ENCODE measurements around the gene ADGRB3. TPM values are rescaled to one million over a fixed set of nuclear protein-coding genes. Genes with fewer than 3 reads are reported as not detected.

ADGRB3 gene
- polyA plus RNA-seq, 2 of the 4 experiments (the other 2 are of a cell fraction): not detected

DNA sequence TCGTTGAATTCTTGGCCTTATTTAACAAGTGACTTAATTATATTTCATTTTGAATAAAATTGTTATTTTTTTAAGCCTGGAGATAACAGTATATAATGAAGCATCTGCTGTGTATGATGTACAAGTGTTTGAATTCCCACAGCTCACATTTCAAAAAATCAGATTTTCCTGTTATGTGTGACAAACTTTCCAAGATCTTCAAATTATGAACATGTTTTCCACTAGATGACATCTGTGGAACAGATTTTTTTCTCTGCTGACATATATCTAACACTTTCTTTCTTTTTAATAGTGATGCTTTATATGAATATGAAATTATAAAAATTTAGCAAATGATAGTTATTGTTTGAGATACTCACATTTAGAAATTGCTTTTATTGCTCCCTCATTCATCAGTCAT, 678.9 kb downstream of the ADGRB3 start:
- ChIA-PET POLR2A (no interaction called here), CTCF (no interaction called here)
- Histone ChIP-seq H3K27ac (no peak overlapping the region), H3K4me1 (no peaks in the 10 kb centered on the region), H3K4me2 (no peak overlapping the region), H3K4me3 (no peak overlapping the region), H3K9me3 (no peaks in the 10 kb centered on the region)
- FAIRE-seq: no peak
- WGBS (ENCODE audit: missing lambda C conversion rate): 0% methylated on average over 1 of the region's 1 CpG
- no peak for ATAC-seq
- TF ChIP-seq NR3C1 (IDR thresholded peaks at IDR 0.05) (no peak), NFE2L2 (conservative IDR thresholded peaks at IDR 0.05; ENCODE audit: low read length) (no peak), ZNF302 (CRISPR knock-in tag; IDR thresholded peaks at IDR 0.05) (no peak), HOXB5 (CRISPR knock-in tag; IDR thresholded peaks at IDR 0.05) (no peak), BHLHE40 (IDR thresholded peaks at IDR 0.05; ENCODE audit: low read depth, low read length) (no peak), KDM1A (IDR thresholded peaks at IDR 0.05; ENCODE audit: low read depth) (no peak), SMC3 (IDR thresholded peaks at IDR 0.05) (no peak), CHD4 (IDR thresholded peaks at IDR 0.05; ENCODE audit: borderline replicate concordance) (no peak), EP300 (IDR thresholded peaks at IDR 0.05) (no peak), GATA3 (IDR thresholded peaks at IDR 0.05; ENCODE audit: borderline replicate concordance) (no peak), POLR2AphosphoS2 (conservative IDR thresholded peaks at IDR 0.05; ENCODE audit: low read length) (no peak), HOXA7 (CRISPR knock-in tag; IDR thresholded peaks at IDR 0.05) (no peak), ZSCAN20 (CRISPR knock-in tag; IDR thresholded peaks at IDR 0.05) (no peak), FOSB (CRISPR knock-in tag; IDR thresholded peaks at IDR 0.05) (no peak)
- TF ChIP-seq, protein P1, sequence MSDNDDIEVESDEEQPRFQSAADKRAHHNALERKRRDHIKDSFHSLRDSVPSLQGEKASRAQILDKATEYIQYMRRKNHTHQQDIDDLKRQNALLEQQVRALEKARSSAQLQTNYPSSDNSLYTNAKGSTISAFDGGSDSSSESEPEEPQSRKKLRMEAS (IDR thresholded peaks at IDR 0.05): no peak
- TF ChIP-seq, protein P2, sequence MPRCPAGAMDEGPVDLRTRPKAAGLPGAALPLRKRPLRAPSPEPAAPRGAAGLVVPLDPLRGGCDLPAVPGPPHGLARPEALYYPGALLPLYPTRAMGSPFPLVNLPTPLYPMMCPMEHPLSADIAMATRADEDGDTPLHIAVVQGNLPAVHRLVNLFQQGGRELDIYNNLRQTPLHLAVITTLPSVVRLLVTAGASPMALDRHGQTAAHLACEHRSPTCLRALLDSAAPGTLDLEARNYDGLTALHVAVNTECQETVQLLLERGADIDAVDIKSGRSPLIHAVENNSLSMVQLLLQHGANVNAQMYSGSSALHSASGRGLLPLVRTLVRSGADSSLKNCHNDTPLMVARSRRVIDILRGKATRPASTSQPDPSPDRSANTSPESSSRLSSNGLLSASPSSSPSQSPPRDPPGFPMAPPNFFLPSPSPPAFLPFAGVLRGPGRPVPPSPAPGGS (IDR thresholded peaks at IDR 0.05): no peak
- TF ChIP-seq, protein P3, sequence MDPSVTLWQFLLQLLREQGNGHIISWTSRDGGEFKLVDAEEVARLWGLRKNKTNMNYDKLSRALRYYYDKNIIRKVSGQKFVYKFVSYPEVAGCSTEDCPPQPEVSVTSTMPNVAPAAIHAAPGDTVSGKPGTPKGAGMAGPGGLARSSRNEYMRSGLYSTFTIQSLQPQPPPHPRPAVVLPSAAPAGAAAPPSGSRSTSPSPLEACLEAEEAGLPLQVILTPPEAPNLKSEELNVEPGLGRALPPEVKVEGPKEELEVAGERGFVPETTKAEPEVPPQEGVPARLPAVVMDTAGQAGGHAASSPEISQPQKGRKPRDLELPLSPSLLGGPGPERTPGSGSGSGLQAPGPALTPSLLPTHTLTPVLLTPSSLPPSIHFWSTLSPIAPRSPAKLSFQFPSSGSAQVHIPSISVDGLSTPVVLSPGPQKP (IDR thresholded peaks at IDR 0.05; ENCODE audit: low read depth, low read length): no peak
- no peak for DNase-seq (ENCODE audit: low read depth in 1 of 2, low spot score in 1 of 2)

DNA sequence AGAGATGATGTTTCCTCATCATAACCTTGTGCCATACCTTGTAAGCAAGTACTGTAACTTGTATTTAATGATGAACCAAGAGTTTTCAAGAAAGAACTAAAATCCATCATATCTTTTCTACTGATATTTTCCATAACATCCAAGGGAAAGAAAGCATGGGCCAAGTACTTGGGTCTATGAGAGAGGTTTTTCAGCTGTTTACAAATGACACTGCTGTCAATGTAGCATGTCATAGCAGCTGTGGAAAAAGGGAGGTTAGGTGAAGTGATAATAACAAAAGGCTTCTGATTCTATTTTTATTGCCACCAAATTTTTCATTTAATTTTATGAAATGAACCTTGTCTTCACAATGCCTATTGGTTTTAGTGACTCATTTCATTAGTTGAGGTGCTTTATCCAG, 679.4 kb downstream of the ADGRB3 start:
- CTCF ChIA-PET: no interaction called here
- H3K4me1 ChIP-seq: no peaks in the 10 kb centered on the region
- DNase-seq (ENCODE audit: low read depth in 1 of 2, low spot score in 1 of 2): no peak
- H3K4me2 ChIP-seq: no peak overlapping the region
- ATAC-seq: no peak
- POLR2A ChIA-PET: no interaction called here
- no peak overlapping the region for H3K4me3 ChIP-seq
- FAIRE-seq: no peak
- no peaks in the 10 kb centered on the region for H3K9me3 ChIP-seq
- TF ChIP-seq, protein P4, sequence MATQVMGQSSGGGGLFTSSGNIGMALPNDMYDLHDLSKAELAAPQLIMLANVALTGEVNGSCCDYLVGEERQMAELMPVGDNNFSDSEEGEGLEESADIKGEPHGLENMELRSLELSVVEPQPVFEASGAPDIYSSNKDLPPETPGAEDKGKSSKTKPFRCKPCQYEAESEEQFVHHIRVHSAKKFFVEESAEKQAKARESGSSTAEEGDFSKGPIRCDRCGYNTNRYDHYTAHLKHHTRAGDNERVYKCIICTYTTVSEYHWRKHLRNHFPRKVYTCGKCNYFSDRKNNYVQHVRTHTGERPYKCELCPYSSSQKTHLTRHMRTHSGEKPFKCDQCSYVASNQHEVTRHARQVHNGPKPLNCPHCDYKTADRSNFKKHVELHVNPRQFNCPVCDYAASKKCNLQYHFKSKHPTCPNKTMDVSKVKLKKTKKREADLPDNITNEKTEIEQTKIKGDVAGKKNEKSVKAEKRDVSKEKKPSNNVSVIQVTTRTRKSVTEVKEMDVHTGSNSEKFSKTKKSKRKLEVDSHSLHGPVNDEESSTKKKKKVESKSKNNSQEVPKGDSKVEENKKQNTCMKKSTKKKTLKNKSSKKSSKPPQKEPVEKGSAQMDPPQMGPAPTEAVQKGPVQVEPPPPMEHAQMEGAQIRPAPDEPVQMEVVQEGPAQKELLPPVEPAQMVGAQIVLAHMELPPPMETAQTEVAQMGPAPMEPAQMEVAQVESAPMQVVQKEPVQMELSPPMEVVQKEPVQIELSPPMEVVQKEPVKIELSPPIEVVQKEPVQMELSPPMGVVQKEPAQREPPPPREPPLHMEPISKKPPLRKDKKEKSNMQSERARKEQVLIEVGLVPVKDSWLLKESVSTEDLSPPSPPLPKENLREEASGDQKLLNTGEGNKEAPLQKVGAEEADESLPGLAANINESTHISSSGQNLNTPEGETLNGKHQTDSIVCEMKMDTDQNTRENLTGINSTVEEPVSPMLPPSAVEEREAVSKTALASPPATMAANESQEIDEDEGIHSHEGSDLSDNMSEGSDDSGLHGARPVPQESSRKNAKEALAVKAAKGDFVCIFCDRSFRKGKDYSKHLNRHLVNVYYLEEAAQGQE (IDR thresholded peaks at IDR 0.05): no peak
- TF ChIP-seq GATA3 (IDR thresholded peaks at IDR 0.05; ENCODE audit: borderline replicate concordance) (no peak), RARB (CRISPR knock-in tag; IDR thresholded peaks at IDR 0.05) (no peak), HOXA7 (CRISPR knock-in tag; IDR thresholded peaks at IDR 0.05) (no peak), MAZ (IDR thresholded peaks at IDR 0.05; ENCODE audit: borderline replicate concordance, low read depth, low read length) (no peak), RNF2 (IDR thresholded peaks at IDR 0.05; ENCODE audit: borderline replicate concordance, low read depth) (no peak), JUNB (IDR thresholded peaks at IDR 0.05) (no peak)
- TF ChIP-seq, protein P5, sequence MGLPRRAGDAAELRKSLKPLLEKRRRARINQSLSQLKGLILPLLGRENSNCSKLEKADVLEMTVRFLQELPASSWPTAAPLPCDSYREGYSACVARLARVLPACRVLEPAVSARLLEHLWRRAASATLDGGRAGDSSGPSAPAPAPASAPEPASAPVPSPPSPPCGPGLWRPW (IDR thresholded peaks at IDR 0.05): no peak
- TF ChIP-seq, protein P6, sequence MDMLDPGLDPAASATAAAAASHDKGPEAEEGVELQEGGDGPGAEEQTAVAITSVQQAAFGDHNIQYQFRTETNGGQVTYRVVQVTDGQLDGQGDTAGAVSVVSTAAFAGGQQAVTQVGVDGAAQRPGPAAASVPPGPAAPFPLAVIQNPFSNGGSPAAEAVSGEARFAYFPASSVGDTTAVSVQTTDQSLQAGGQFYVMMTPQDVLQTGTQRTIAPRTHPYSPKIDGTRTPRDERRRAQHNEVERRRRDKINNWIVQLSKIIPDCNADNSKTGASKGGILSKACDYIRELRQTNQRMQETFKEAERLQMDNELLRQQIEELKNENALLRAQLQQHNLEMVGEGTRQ (IDR thresholded peaks at IDR 0.05): no peak
- no peak overlapping the region for H3K27ac ChIP-seq

All from A549 (cell line).